Measurements from ENCODE around the gene ITCH. TPM values are rescaled to one million over a fixed set of nuclear protein-coding genes. Genes with fewer than 3 reads are reported as not detected.
A peak's percentile ranks its signal among the peaks of the same experiment; 100 is the strongest.
"Not testable (repeated sequence)": the region's sequence is repeated elsewhere in the genome, so short reads cannot be mapped to it uniquely, and the experiment has no call there.

ITCH gene
- total RNA-seq, 5 donors from 2014 or later (not counting 1 experiment from before 2014, with no cell fraction given), result 50.5 to 63.6 (median 53.3) TPM

GRCh38 chr20:34491932-34492509 lies 128.9 kb downstream of the ITCH start:
- Histone ChIP-seq H3K4me1 (ENCODE audit: control insufficient read depth in 1 of 2, extremely low read depth in 1 of 2, insufficient read depth in 2 of 2, low read length in 2 of 2) (no peaks in the 10 kb centered on the region), H3K9me3 (no peaks in the 10 kb centered on the region), H3K4me3 (ENCODE audit: control insufficient read depth in 1 of 2, extremely low read depth in 1 of 2, low read length in 1 of 2) (no peak overlapping the region), H3K27me3 (replicated peaks in 1 of 2; ENCODE audit: control insufficient read depth in 2 of 2, extremely low read depth in 1 of 2, insufficient read depth in 2 of 2, low read length in 1 of 2) (no peaks in the 10 kb centered on the region), H3K36me3 (ENCODE audit: control insufficient read depth in 2 of 2, extremely low read depth in 1 of 2, insufficient read depth in 1 of 2, low read length in 1 of 2) (peaks cover 0 to 59% of the 10 kb centered on the region in 2 donors), H3K27ac (ENCODE audit: low read length) (no peak overlapping the region)
- no peak overlapping the region for H3K27ac Mint-ChIP-seq
- no peak overlapping the region for H3K4me3 Mint-ChIP-seq
- ATAC-seq (replicated peaks in 1 of 4) (no peak), DNase-seq (no peak)
- WGBS (ENCODE audit: insufficient coverage), result no CpG with 5 or more reads among the region's 4 CpGs
- POLR2A ChIA-PET, result interaction anchor here in 1 of 2 donors (0.7 kb wide), 1 partner anchor 955 kb away, joined by 5 read pairs; no protein-coding TSS in a partner anchor
- H3K4me1 Mint-ChIP-seq, result peaks cover 0 to 2% (median 0%) of the 10 kb centered on the region in 3 donors
- no peaks in the 10 kb centered on the region for H3K27me3 Mint-ChIP-seq
- CTCF ChIA-PET, result no interaction called here
- no peaks in the 10 kb centered on the region for H3K9me3 Mint-ChIP-seq
- H3K36me3 Mint-ChIP-seq, result peaks cover 53% of the 10 kb centered on the region

- H3K4me3 ChIP-seq (ENCODE audit: control insufficient read depth in 1 of 2, extremely low read depth in 1 of 2, low read length in 1 of 2), result no peak overlapping the region
- Mint-ChIP-seq H3K4me3 (no peak overlapping the region), H3K27me3 (no peaks in the 10 kb centered on the region), H3K4me1 (peaks cover 0 to 6% (median 0%) of the 10 kb centered on the region in 3 donors), H3K27ac (no peak overlapping the region), H3K36me3 (peaks cover 63% of the 10 kb centered on the region), H3K9me3 (peaks cover 0 to 4% (median 0%) of the 10 kb centered on the region in 3 donors)
- POLR2A ChIA-PET, result no interaction called here
- CTCF ChIA-PET, result no interaction called here
- ATAC-seq (replicated peaks in 1 of 4), result no peak
- no peak for DNase-seq
- H3K27ac ChIP-seq (ENCODE audit: low read length), result no peak overlapping the region
- no peaks in the 10 kb centered on the region for H3K27me3 ChIP-seq (replicated peaks in 1 of 2; ENCODE audit: control insufficient read depth in 2 of 2, extremely low read depth in 1 of 2, insufficient read depth in 2 of 2, low read length in 1 of 2)
- H3K4me1 ChIP-seq (ENCODE audit: control insufficient read depth in 1 of 2, extremely low read depth in 1 of 2, insufficient read depth in 2 of 2, low read length in 2 of 2), result no peaks in the 10 kb centered on the region
- H3K9me3 ChIP-seq, result no peaks in the 10 kb centered on the region
- peaks cover 0 to 54% of the 10 kb centered on the region in 2 donors for H3K36me3 ChIP-seq (ENCODE audit: control insufficient read depth in 2 of 2, extremely low read depth in 1 of 2, insufficient read depth in 1 of 2, low read length in 1 of 2)
- 97% methylated on average over 2 of the region's 4 CpGs for WGBS (ENCODE audit: insufficient coverage)
Observed at GRCh38 chr20:34493646-34494045, 130.6 kb downstream of the ITCH start.

- no peak overlapping the region for H3K4me3 ChIP-seq (ENCODE audit: control insufficient read depth in 1 of 2, extremely low read depth in 1 of 2, low read length in 1 of 2)
- ATAC-seq (replicated peaks in 1 of 4), result no peak
- no peak for DNase-seq
- Mint-ChIP-seq H3K9me3 (peaks cover 0 to 14% (median 1%) of the 10 kb centered on the region in 3 donors), H3K27ac (no peak overlapping the region), H3K4me1 (peaks cover 0 to 10% (median 0%) of the 10 kb centered on the region in 3 donors), H3K27me3 (no peaks in the 10 kb centered on the region), H3K4me3 (no peak overlapping the region), H3K36me3 (peaks cover 68% of the 10 kb centered on the region)
- no peaks in the 10 kb centered on the region for H3K27me3 ChIP-seq (replicated peaks in 1 of 2; ENCODE audit: control insufficient read depth in 2 of 2, extremely low read depth in 1 of 2, insufficient read depth in 2 of 2, low read length in 1 of 2)
- H3K4me1 ChIP-seq (ENCODE audit: control insufficient read depth in 1 of 2, extremely low read depth in 1 of 2, insufficient read depth in 2 of 2, low read length in 2 of 2), result no peaks in the 10 kb centered on the region
- ChIA-PET CTCF (interaction anchor here in 1 of 2 donors (0.6 kb wide), 1 partner anchor 186 kb away, joined by 6 read pairs; no protein-coding TSS in a partner anchor), POLR2A (interaction anchor here in 1 of 2 donors (0.7 kb wide), 1 partner anchor 10 kb away, joined by 5 read pairs; no protein-coding TSS in a partner anchor)
- no peak overlapping the region for H3K27ac ChIP-seq (ENCODE audit: low read length)
- peaks cover 0 to 41% of the 10 kb centered on the region in 2 donors for H3K36me3 ChIP-seq (ENCODE audit: control insufficient read depth in 2 of 2, extremely low read depth in 1 of 2, insufficient read depth in 1 of 2, low read length in 1 of 2)
- WGBS (ENCODE audit: insufficient coverage), result no CpG with 5 or more reads among the region's 7 CpGs
- H3K9me3 ChIP-seq, result no peaks in the 10 kb centered on the region
Observed at GRCh38 chr20:34495307-34495706, 132.2 kb downstream of the ITCH start.

- Histone ChIP-seq H3K4me3 (ENCODE audit: control insufficient read depth in 1 of 2, extremely low read depth in 1 of 2, low read length in 1 of 2) (no peak overlapping the region), H3K36me3 (ENCODE audit: control insufficient read depth in 2 of 2, extremely low read depth in 1 of 2, insufficient read depth in 1 of 2, low read length in 1 of 2) (peaks cover 0 to 41% of the 10 kb centered on the region in 2 donors), H3K9me3 (no peaks in the 10 kb centered on the region), H3K4me1 (ENCODE audit: control insufficient read depth in 1 of 2, extremely low read depth in 1 of 2, insufficient read depth in 2 of 2, low read length in 2 of 2) (no peaks in the 10 kb centered on the region), H3K27me3 (replicated peaks in 1 of 2; ENCODE audit: control insufficient read depth in 2 of 2, extremely low read depth in 1 of 2, insufficient read depth in 2 of 2, low read length in 1 of 2) (no peaks in the 10 kb centered on the region), H3K27ac (ENCODE audit: low read length) (no peak overlapping the region)
- H3K36me3 Mint-ChIP-seq, result peaks cover 70% of the 10 kb centered on the region
- peaks cover 0 to 11% (median 0%) of the 10 kb centered on the region in 3 donors for H3K4me1 Mint-ChIP-seq
- ChIA-PET CTCF (interaction anchor here in 1 of 2 donors (0.7 kb wide), 1 partner anchor 274 kb away, joined by 3 read pairs; no protein-coding TSS in a partner anchor), POLR2A (interaction anchor here in 1 of 2 donors (0.6 kb wide), 2 partner anchors 237 to 1152 kb away, joined by 3 to 6 read pairs; no protein-coding TSS in a partner anchor)
- ATAC-seq (replicated peaks in 1 of 4) (no peak), DNase-seq (no peak)
- no peak overlapping the region for H3K4me3 Mint-ChIP-seq
- WGBS (ENCODE audit: insufficient coverage), result no CpG with 5 or more reads among the region's 1 CpG
- H3K27me3 Mint-ChIP-seq, result no peaks in the 10 kb centered on the region
- H3K9me3 Mint-ChIP-seq, result peaks cover 0 to 20% (median 7%) of the 10 kb centered on the region in 3 donors
- peak overlapping the region in 1 of 2 donors; percentile 0 for H3K27ac Mint-ChIP-seq
Observed at GRCh38 chr20:34495916-34496315, 132.8 kb downstream of the ITCH start.

- H3K36me3 ChIP-seq (ENCODE audit: control insufficient read depth in 2 of 2, extremely low read depth in 1 of 2, insufficient read depth in 1 of 2, low read length in 1 of 2), result peaks cover 0 to 30% of the 10 kb centered on the region in 2 donors
- H3K27ac Mint-ChIP-seq; H3K4me3 ChIP-seq (ENCODE audit: control insufficient read depth in 1 of 2, extremely low read depth in 1 of 2, low read length in 1 of 2); CTCF ChIA-PET; H3K4me3 Mint-ChIP-seq; H3K27me3 Mint-ChIP-seq; DNase-seq; H3K9me3 ChIP-seq; H3K27me3 ChIP-seq (replicated peaks in 1 of 2; ENCODE audit: control insufficient read depth in 2 of 2, extremely low read depth in 1 of 2, insufficient read depth in 2 of 2, low read length in 1 of 2); POLR2A ChIA-PET; ATAC-seq (replicated peaks in 1 of 4); H3K27ac ChIP-seq (ENCODE audit: low read length); H3K4me1 ChIP-seq (ENCODE audit: control insufficient read depth in 1 of 2, extremely low read depth in 1 of 2, insufficient read depth in 2 of 2, low read length in 2 of 2): not testable (repeated sequence)
- 100% methylated on average over 1 of the region's 6 CpGs for WGBS (ENCODE audit: insufficient coverage)
- peaks cover 0 to 22% (median 8%) of the 10 kb centered on the region in 3 donors for H3K9me3 Mint-ChIP-seq
- peaks cover 0 to 11% (median 0%) of the 10 kb centered on the region in 3 donors for H3K4me1 Mint-ChIP-seq
- peaks cover 67% of the 10 kb centered on the region for H3K36me3 Mint-ChIP-seq
Observed at GRCh38 chr20:34497596-34497995, 134.5 kb downstream of the ITCH start.

GRCh38 chr20:34500823-34501222 lies 137.8 kb downstream of the ITCH start:
- Mint-ChIP-seq H3K4me1 (peaks cover 0 to 12% (median 0%) of the 10 kb centered on the region in 3 donors), H3K9me3 (peaks cover 0 to 22% (median 8%) of the 10 kb centered on the region in 3 donors), H3K4me3 (no peak overlapping the region), H3K36me3 (peaks cover 56% of the 10 kb centered on the region), H3K27me3 (no peaks in the 10 kb centered on the region), H3K27ac (no peak overlapping the region)
- peaks cover 0 to 34% of the 10 kb centered on the region in 2 donors for H3K36me3 ChIP-seq (ENCODE audit: control insufficient read depth in 2 of 2, extremely low read depth in 1 of 2, insufficient read depth in 1 of 2, low read length in 1 of 2)
- DNase-seq (no peak), ATAC-seq (replicated peaks in 1 of 4) (no peak)
- no peak overlapping the region for H3K27ac ChIP-seq (ENCODE audit: low read length)
- H3K4me3 ChIP-seq (ENCODE audit: control insufficient read depth in 1 of 2, extremely low read depth in 1 of 2, low read length in 1 of 2), result no peak overlapping the region
- POLR2A ChIA-PET, result no interaction called here
- H3K27me3 ChIP-seq (replicated peaks in 1 of 2; ENCODE audit: control insufficient read depth in 2 of 2, extremely low read depth in 1 of 2, insufficient read depth in 2 of 2, low read length in 1 of 2), result no peaks in the 10 kb centered on the region
- no CpG with 5 or more reads among the region's 1 CpG for WGBS (ENCODE audit: insufficient coverage)
- no peaks in the 10 kb centered on the region for H3K4me1 ChIP-seq (ENCODE audit: control insufficient read depth in 1 of 2, extremely low read depth in 1 of 2, insufficient read depth in 2 of 2, low read length in 2 of 2)
- CTCF ChIA-PET, result no interaction called here
- no peaks in the 10 kb centered on the region for H3K9me3 ChIP-seq
